ENCODE results near the gene PRKAG1.

DNA sequence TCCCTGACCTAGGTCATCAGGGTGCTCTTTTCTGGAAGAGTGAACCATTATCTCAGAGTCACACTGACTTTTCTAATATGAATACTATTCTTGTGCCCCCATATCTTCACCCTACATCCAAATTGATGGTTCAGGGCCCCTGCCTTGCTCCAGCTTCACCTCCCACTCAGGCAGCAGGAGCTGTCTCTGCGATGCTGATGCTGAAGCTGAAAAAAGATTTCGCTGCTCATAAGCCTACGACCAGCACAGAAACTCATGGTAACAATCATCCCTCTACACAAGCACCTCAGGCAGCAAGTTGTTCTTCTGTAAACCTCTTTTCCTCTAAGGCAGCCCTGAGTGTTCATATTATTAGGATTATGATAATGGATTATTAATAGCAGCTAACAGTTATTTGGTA, 64.5 kb downstream of the PRKAG1 start:
- TF ChIP-seq, protein P1, sequence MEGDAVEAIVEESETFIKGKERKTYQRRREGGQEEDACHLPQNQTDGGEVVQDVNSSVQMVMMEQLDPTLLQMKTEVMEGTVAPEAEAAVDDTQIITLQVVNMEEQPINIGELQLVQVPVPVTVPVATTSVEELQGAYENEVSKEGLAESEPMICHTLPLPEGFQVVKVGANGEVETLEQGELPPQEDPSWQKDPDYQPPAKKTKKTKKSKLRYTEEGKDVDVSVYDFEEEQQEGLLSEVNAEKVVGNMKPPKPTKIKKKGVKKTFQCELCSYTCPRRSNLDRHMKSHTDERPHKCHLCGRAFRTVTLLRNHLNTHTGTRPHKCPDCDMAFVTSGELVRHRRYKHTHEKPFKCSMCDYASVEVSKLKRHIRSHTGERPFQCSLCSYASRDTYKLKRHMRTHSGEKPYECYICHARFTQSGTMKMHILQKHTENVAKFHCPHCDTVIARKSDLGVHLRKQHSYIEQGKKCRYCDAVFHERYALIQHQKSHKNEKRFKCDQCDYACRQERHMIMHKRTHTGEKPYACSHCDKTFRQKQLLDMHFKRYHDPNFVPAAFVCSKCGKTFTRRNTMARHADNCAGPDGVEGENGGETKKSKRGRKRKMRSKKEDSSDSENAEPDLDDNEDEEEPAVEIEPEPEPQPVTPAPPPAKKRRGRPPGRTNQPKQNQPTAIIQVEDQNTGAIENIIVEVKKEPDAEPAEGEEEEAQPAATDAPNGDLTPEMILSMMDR (IDR thresholded peaks at IDR 0.05; ENCODE audit: insufficient read depth, low read depth, low read length), result no peak
- TF ChIP-seq EZH2 (IDR thresholded peaks at IDR 0.05; ENCODE audit: insufficient read depth, low read length), result no peak

Measured in astrocyte (in vitro differentiated cells and primary cell).